Skeletal muscle tissue (tissue), 4 donors: ENCODE results near the gene BHLHA9. TPM values are rescaled to one million over a fixed set of nuclear protein-coding genes. Genes with fewer than 3 reads are reported as not detected.
"Not testable (repeated sequence)": the region's sequence is repeated elsewhere in the genome, so short reads cannot be mapped to it uniquely, and the experiment has no call there.

Experiments
- H3K27ac ChIP-seq: one replicate; pipeline ENCODE4 v1.7.0; 2013; ENCODE audit warnings: mild to moderate bottlenecking, low read depth, low read length, inconsistent platforms
- H3K27me3 ChIP-seq, 3 donors: one replicate each; pipeline ENCODE4 v1.7.0; 2013; ENCODE audit warnings: low read length in 3 of 3; ENCODE audit not compliant: control insufficient read depth in 3 of 3, insufficient read depth in 3 of 3
- H3K36me3 ChIP-seq, 3 donors: one replicate each; pipeline ENCODE4 v1.7.0; 2013; ENCODE audit warnings: low read length in 3 of 3; ENCODE audit not compliant: control insufficient read depth in 3 of 3, insufficient read depth in 3 of 3
- H3K4me1 ChIP-seq, 3 donors: one replicate each; pipeline ENCODE4 v1.7.0; 2013; ENCODE audit warnings: low read length in 3 of 3, mild to moderate bottlenecking in 3 of 3; ENCODE audit not compliant: control insufficient read depth in 3 of 3, insufficient read depth in 3 of 3
- H3K4me3 ChIP-seq, 3 donors: one replicate each; pipeline ENCODE4 v1.7.0; 2013; ENCODE audit warnings: low read length in 3 of 3
- H3K9ac ChIP-seq, 3 donors: one replicate each; pipeline ENCODE4 v1.7.0; 2013; ENCODE audit warnings: low read length in 3 of 3, mild to moderate bottlenecking in 3 of 3, moderate library complexity in 2 of 3, low read depth in 1 of 3
- H3K9me3 ChIP-seq, 3 donors: one replicate each; pipeline ENCODE4 v1.7.0; 2013; ENCODE audit warnings: low read length in 3 of 3; ENCODE audit not compliant: control insufficient read depth in 3 of 3
- total RNA-seq: library from RNA; depleted of rRNA; stranded (reverse); fragments of >200 nt; gene quantifications from one replicate; pipeline ENCODE4 v1.2.3, GENCODE V29; 2014
- donor health status: Osteomylitis.

The BHLHA9 gene
- total RNA-seq, 1 donor from 2014 or later = not detected

- Histone ChIP-seq H3K4me1 (peaks cover 7 to 12% (median 8%) of the 10 kb centered on the region in 3 donors), H3K4me3 (peak overlapping the region in 2 of 3 donors; percentile 51 to 58), H3K36me3 (no peaks in the 10 kb centered on the region), H3K9ac (peak overlapping the region in 2 of 3 donors; percentile 32 to 45), H3K27me3 (peaks cover 37 to 55% (median 38%) of the 10 kb centered on the region in 3 donors), H3K9me3 (no peaks in the 10 kb centered on the region), H3K27ac (no peak overlapping the region)
Observed at GRCh38 chr17:1229349-1229899, 40.8 kb upstream of the BHLHA9 start.

DNA sequence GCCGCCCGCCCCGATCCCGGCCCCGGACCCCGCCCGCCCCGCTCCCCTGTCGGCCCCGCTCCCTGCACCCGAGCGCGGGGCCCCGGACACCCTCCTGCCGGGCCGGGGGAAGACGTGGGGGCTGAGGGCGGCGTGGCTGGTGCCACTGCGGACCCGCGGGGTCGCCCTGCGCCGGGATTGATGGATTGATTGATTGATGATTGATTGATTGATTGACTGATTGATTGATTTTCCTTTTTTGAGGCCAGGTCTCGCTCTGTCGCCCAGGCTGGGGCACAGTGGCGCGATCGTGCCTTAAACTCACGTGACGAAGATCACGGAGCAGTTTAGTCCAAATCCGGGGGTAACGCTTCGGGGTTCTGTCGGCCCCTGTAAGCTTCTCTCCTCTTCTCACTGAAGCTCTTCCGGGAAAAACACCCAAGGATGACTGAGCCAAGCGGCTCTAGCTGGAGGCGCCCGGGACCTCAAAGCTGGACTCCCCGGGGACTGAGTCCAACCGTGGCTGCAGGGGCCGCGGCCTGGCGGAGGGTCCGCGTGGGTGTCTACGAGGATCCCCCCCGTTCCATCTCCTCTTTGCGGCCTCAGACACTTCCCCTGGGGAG is 40.2 kb upstream of the BHLHA9 start:
- H3K4me1 ChIP-seq = peaks cover 7 to 12% (median 10%) of the 10 kb centered on the region in 3 donors
- H3K36me3 ChIP-seq = no peaks in the 10 kb centered on the region
- no peaks in the 10 kb centered on the region for H3K9me3 ChIP-seq
- H3K27me3 ChIP-seq = peaks cover 37 to 55% (median 38%) of the 10 kb centered on the region in 3 donors
- H3K27ac ChIP-seq = no peak overlapping the region
- peak overlapping the region in 2 of 3 donors; percentile 24 to 27 for H3K4me3 ChIP-seq
- no peak overlapping the region for H3K9ac ChIP-seq

GRCh38 chr17:1231456-1231855 is 38.8 kb upstream of the BHLHA9 start:
- H3K4me3 ChIP-seq = no peak overlapping the region
- peaks cover 29 to 46% (median 34%) of the 10 kb centered on the region in 3 donors for H3K27me3 ChIP-seq
- H3K9me3 ChIP-seq = no peaks in the 10 kb centered on the region
- no peak overlapping the region for H3K27ac ChIP-seq
- no peaks in the 10 kb centered on the region for H3K36me3 ChIP-seq
- no peak overlapping the region for H3K9ac ChIP-seq
- H3K4me1 ChIP-seq = peaks cover 7 to 12% (median 10%) of the 10 kb centered on the region in 3 donors

GRCh38 chr17:1232331-1232730 is 37.9 kb upstream of the BHLHA9 start:
- Histone ChIP-seq H3K4me3 (no peak overlapping the region), H3K4me1 (peaks cover 7 to 12% (median 10%) of the 10 kb centered on the region in 3 donors), H3K9me3 (no peaks in the 10 kb centered on the region), H3K36me3 (no peaks in the 10 kb centered on the region), H3K27me3 (peaks cover 21 to 38% (median 26%) of the 10 kb centered on the region in 3 donors), H3K9ac (no peak overlapping the region), H3K27ac (no peak overlapping the region)

DNA sequence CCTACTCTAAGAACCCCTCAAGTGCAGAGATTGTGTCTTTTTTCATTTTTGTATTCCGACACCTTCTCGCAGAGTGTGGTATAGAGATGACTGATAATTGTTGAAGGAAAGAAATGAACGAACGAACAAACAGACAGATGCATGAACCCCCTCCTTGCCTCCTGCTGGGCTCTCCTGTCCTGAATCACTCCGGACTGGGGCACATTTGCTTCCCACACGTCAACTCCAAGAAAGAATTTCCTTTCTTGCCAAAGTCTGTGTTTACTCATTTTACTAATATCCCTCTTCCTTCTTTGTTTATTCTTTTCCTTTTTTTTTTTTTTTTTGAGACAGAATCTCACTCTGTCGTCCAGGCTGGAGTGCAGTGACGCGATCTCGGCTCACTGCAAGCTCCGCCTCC is 37.5 kb upstream of the BHLHA9 start:
- no peak overlapping the region for H3K9ac ChIP-seq
- peaks cover 7 to 12% (median 10%) of the 10 kb centered on the region in 3 donors for H3K4me1 ChIP-seq
- H3K4me3 ChIP-seq = no peak overlapping the region
- H3K27ac ChIP-seq = no peak overlapping the region
- no peaks in the 10 kb centered on the region for H3K36me3 ChIP-seq
- peaks cover 21 to 33% (median 23%) of the 10 kb centered on the region in 3 donors for H3K27me3 ChIP-seq
- H3K9me3 ChIP-seq = no peaks in the 10 kb centered on the region

GRCh38 chr17:1234455-1234854 is 35.8 kb upstream of the BHLHA9 start:
- H3K9ac ChIP-seq = no peak overlapping the region
- H3K27ac ChIP-seq = peak overlapping the region; percentile 62
- no peak overlapping the region for H3K4me3 ChIP-seq
- H3K27me3 ChIP-seq = peaks cover 15 to 23% (median 21%) of the 10 kb centered on the region in 3 donors
- H3K4me1 ChIP-seq = peaks cover 3 to 11% (median 10%) of the 10 kb centered on the region in 3 donors
- no peaks in the 10 kb centered on the region for H3K9me3 ChIP-seq
- no peaks in the 10 kb centered on the region for H3K36me3 ChIP-seq

DNA sequence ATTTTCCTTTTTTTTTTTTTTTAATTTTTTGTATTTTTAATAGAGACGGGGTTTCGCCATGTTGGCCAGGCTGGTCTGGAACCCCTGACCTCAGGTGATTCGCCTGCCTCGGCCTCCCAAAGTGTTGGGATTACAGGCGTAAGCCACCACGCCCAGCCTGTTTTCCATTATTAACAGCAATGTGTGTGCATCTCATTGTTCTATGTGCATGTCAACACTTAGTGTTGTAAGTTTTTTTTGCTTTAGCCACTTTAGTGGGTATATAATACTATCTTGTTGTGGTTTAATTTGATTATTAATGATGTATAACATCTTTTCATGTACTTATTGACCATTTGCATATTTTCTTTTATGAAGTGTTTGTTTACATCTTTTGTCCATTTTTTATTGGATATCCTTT is 32.8 kb upstream of the BHLHA9 start:
- H3K4me1 ChIP-seq = peaks cover 0 to 6% (median 4%) of the 10 kb centered on the region in 3 donors
- peaks cover 3 to 5% (median 3%) of the 10 kb centered on the region in 3 donors for H3K27me3 ChIP-seq
- no peaks in the 10 kb centered on the region for H3K36me3 ChIP-seq
- H3K9ac ChIP-seq = no peak overlapping the region
- no peak overlapping the region for H3K4me3 ChIP-seq
- H3K9me3 ChIP-seq = no peaks in the 10 kb centered on the region
- no peak overlapping the region for H3K27ac ChIP-seq

GRCh38 chr17:1239210-1239609 is 31.0 kb upstream of the BHLHA9 start:
- no peaks in the 10 kb centered on the region for H3K9me3 ChIP-seq
- no peak overlapping the region for H3K9ac ChIP-seq
- H3K27ac ChIP-seq = no peak overlapping the region
- H3K4me1 ChIP-seq = peaks cover 0 to 5% (median 2%) of the 10 kb centered on the region in 3 donors
- H3K4me3 ChIP-seq = no peak overlapping the region
- peaks cover 0 to 3% (median 0%) of the 10 kb centered on the region in 3 donors for H3K27me3 ChIP-seq
- no peaks in the 10 kb centered on the region for H3K36me3 ChIP-seq

DNA sequence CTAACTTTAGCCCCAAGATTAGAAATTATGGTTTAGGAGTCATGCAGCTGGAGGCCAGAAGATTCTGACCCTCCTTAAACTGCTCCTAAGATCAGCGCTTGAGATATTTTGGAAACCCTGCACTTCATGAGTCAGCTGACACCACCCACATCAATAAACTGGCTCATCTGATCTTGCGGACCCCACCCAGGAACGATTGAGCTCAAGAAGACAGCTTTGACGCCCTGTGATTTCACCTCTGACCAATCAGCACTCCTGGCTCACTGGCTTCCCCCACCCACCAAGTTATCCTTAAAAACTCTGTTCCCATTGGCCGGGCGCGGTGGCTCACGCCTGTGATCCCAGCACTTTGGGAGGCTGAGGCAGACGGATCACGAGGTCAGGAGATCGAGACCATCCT is 29.8 kb upstream of the BHLHA9 start:
- H3K9ac ChIP-seq = not testable (repeated sequence)

GRCh38 chr17:1241929-1242328 is 28.3 kb upstream of the BHLHA9 start:
- H3K9ac ChIP-seq = no peak overlapping the region
- H3K36me3 ChIP-seq = no peaks in the 10 kb centered on the region
- no peak overlapping the region for H3K27ac ChIP-seq

More for the DNA sequence above, 29.8 kb upstream of the BHLHA9 start:
- not testable (repeated sequence) for H3K27me3 ChIP-seq, H3K36me3 ChIP-seq, H3K4me1 ChIP-seq, H3K4me3 ChIP-seq, H3K27ac ChIP-seq, H3K9me3 ChIP-seq

More at GRCh38 chr17:1241929-1242328, 28.3 kb upstream of the BHLHA9 start:
- H3K4me3 ChIP-seq = no peak overlapping the region
- H3K9me3 ChIP-seq = no peaks in the 10 kb centered on the region
- peaks cover 0 to 3% (median 0%) of the 10 kb centered on the region in 3 donors for H3K27me3 ChIP-seq
- H3K4me1 ChIP-seq = no peaks in the 10 kb centered on the region
